Activated naive CD4-positive, alpha-beta T cell treated with Interleukin-2 at 50 U/mL for 16 hours (primary cell): Measurements from ENCODE around the gene MIEN1.
A peak's percentile ranks its signal among the peaks of the same experiment; 100 is the strongest.
"Not testable (repeated sequence)": the region's sequence is repeated elsewhere in the genome, so short reads cannot be mapped to it uniquely, and the experiment has no call there.

ENCODE experiments used
- DNase-seq: peaks from one replicate; pipeline ENCODE4 v3.0.0-alpha.2; 2020

MIEN1 gene

GRCh38 chr17:39755554-39756379 lies 25.4 kb upstream of the MIEN1 start:
- peak; percentile 55 for DNase-seq

GRCh38 chr17:39754958-39755553 lies 24.7 kb upstream of the MIEN1 start:
- no peak for DNase-seq

- peak; percentile 95 for DNase-seq
These were observed 24.0 kb upstream of the MIEN1 start for GRCh38 chr17:39754161-39754957.

GRCh38 chr17:39753514-39754160 lies 23.3 kb upstream of the MIEN1 start:
- no peak for DNase-seq

GRCh38 chr17:39752241-39752881 lies 22.0 kb upstream of the MIEN1 start:
- DNase-seq = no peak

GRCh38 chr17:39751637-39752036 lies 21.3 kb upstream of the MIEN1 start:
- DNase-seq = no peak

- DNase-seq = no peak
These were observed 20.7 kb upstream of the MIEN1 start for GRCh38 chr17:39751016-39751543.

- DNase-seq = no peak
These were observed 20.0 kb upstream of the MIEN1 start for GRCh38 chr17:39750131-39751015.

- not testable (repeated sequence) for DNase-seq
These were observed 18.2 kb upstream of the MIEN1 start for GRCh38 chr17:39748444-39749034.

GRCh38 chr17:39747745-39748144 lies 17.4 kb upstream of the MIEN1 start:
- no peak for DNase-seq

GRCh38 chr17:39746145-39746461 lies 15.8 kb upstream of the MIEN1 start:
- DNase-seq = no peak

- DNase-seq = no peak
These were observed 15.2 kb upstream of the MIEN1 start for GRCh38 chr17:39745335-39746144.

- no peak for DNase-seq
These were observed 14.5 kb upstream of the MIEN1 start for GRCh38 chr17:39744836-39745215.

GRCh38 chr17:39744075-39744835 lies 13.9 kb upstream of the MIEN1 start:
- DNase-seq = no peak

GRCh38 chr17:39742856-39743436 lies 12.6 kb upstream of the MIEN1 start:
- DNase-seq = no peak

GRCh38 chr17:39742126-39742855 lies 12.0 kb upstream of the MIEN1 start:
- DNase-seq = no peak

GRCh38 chr17:39740357-39741111 lies 10.2 kb upstream of the MIEN1 start:
- DNase-seq = no peak
